Measurements from ENCODE around the gene GFOD2.

GFOD2 gene

GRCh38 chr16:67673712-67674580, 45.2 kb downstream of the GFOD2 start:
- DNase-seq (ENCODE audit: low read depth): no peak
- H3K4me3 ChIP-seq (ENCODE audit: low read length): no peak overlapping the region
- TF ChIP-seq, protein P1, sequence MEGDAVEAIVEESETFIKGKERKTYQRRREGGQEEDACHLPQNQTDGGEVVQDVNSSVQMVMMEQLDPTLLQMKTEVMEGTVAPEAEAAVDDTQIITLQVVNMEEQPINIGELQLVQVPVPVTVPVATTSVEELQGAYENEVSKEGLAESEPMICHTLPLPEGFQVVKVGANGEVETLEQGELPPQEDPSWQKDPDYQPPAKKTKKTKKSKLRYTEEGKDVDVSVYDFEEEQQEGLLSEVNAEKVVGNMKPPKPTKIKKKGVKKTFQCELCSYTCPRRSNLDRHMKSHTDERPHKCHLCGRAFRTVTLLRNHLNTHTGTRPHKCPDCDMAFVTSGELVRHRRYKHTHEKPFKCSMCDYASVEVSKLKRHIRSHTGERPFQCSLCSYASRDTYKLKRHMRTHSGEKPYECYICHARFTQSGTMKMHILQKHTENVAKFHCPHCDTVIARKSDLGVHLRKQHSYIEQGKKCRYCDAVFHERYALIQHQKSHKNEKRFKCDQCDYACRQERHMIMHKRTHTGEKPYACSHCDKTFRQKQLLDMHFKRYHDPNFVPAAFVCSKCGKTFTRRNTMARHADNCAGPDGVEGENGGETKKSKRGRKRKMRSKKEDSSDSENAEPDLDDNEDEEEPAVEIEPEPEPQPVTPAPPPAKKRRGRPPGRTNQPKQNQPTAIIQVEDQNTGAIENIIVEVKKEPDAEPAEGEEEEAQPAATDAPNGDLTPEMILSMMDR (IDR thresholded peaks at IDR 0.05; ENCODE audit: insufficient read depth, low read depth, low read length, missing control alignments): no peak

GRCh38 chr16:67672739-67673662, 46.1 kb downstream of the GFOD2 start:
- TF ChIP-seq, protein P1 (IDR thresholded peaks at IDR 0.05; ENCODE audit: insufficient read depth, low read depth, low read length, missing control alignments): peak; percentile 91
- no peak overlapping the region for H3K4me3 ChIP-seq (ENCODE audit: low read length)
- DNase-seq (ENCODE audit: low read depth): peak; percentile 64

GRCh38 chr16:67672306-67672705, 46.8 kb downstream of the GFOD2 start:
- TF ChIP-seq, protein P1 (IDR thresholded peaks at IDR 0.05; ENCODE audit: insufficient read depth, low read depth, low read length, missing control alignments): no peak
- DNase-seq (ENCODE audit: low read depth): no peak
- no peak overlapping the region for H3K4me3 ChIP-seq (ENCODE audit: low read length)

DNA sequence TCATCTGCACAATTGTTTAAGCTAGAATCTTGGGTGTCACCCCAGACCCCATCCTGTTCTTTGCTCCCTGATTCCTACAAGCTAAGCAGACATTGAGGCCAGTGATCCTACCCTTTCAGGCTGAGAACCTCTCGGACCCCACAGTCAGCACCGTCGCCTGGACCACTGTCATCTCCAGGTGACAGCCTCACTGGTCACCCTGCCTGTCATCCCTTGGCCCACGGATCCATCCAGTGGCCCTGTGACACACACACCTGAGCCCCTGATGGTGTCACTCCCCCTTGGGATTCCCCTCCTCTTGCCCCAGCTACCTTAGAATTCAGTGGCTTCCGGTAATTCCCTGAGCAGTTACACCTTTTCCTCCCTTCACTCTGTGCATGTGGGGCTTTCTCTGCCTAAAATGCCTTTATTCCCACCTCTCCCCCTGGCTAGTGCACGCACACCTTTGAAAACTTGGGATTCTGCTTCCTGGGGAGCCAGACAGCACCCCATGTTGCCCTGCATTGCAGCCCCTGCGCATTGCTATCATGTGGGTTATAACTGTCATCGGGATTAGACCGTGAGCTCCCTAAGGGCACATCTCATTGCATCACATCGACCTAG, 49.5 kb downstream of the GFOD2 start:
- TF ChIP-seq, protein P1 (IDR thresholded peaks at IDR 0.05; ENCODE audit: insufficient read depth, low read depth, low read length, missing control alignments): no peak
- DNase-seq (ENCODE audit: low read depth): no peak
- no peak overlapping the region for H3K4me3 ChIP-seq (ENCODE audit: low read length)

- DNase-seq (ENCODE audit: low read depth): no peak
- TF ChIP-seq, protein P1 (IDR thresholded peaks at IDR 0.05; ENCODE audit: insufficient read depth, low read depth, low read length, missing control alignments): peak; percentile 39
- no peak overlapping the region for H3K4me3 ChIP-seq (ENCODE audit: low read length)
Observed at GRCh38 chr16:67668495-67669157, 50.5 kb downstream of the GFOD2 start.

GRCh38 chr16:67667817-67668494, 51.2 kb downstream of the GFOD2 start:
- H3K4me3 ChIP-seq (ENCODE audit: low read length): no peak overlapping the region
- peak; percentile 88 for DNase-seq (ENCODE audit: low read depth)
- TF ChIP-seq, protein P1 (IDR thresholded peaks at IDR 0.05; ENCODE audit: insufficient read depth, low read depth, low read length, missing control alignments): peak; percentile 85
